ENCODE data around the gene GNAS.

GRCh38 chr20:58906894-58907293, 54.4 kb downstream of the GNAS start:
- TF ChIP-seq YY1 (IDR thresholded peaks at IDR 0.05; ENCODE audit: insufficient read depth, insufficient read length), result no peak
- TF ChIP-seq SUZ12 (IDR thresholded peaks at IDR 0.05; ENCODE audit: extremely low read depth, insufficient read depth, insufficient read length), result no peak
- no peak for TF ChIP-seq ZNF274 (IDR thresholded peaks at IDR 0.05; ENCODE audit: low read depth, low read length)

Data from NT2/D1 (cell line).